Sigmoid colon (tissue), 7 donors: ENCODE measurements around the gene PDZRN3. TPM values are rescaled to one million over a fixed set of nuclear protein-coding genes. Genes with fewer than 3 reads are reported as not detected.

Experiments used
- DNase-seq: peaks from one replicate; pipeline ENCODE4 v3.0.0-alpha.2; 2019
- H3K27ac ChIP-seq, 4 donors: fragments of 200-600 bp; sonication (generic); one replicate each; pipeline ENCODE4 v1.5.1; 2016 to 2019; ENCODE audit warnings: mild to moderate bottlenecking in 1 of 4
- H3K27me3 ChIP-seq, 3 donors: fragments of 200-600 bp; sonication (generic); one replicate each; pipeline ENCODE4 v1.5.1; 2019; ENCODE audit warnings: mild to moderate bottlenecking in 1 of 3
- H3K36me3 ChIP-seq, 4 donors: fragments of 200-600 bp; sonication (generic); one replicate each; pipeline ENCODE4 v1.5.1; 2016 to 2019
- H3K4me1 ChIP-seq, 4 donors: fragments of 200-600 bp; sonication (generic); one replicate each; pipeline ENCODE4 v1.5.1; 2017 to 2019
- H3K4me3 ChIP-seq, 4 donors: fragments of 200-600 bp; sonication (generic); one replicate each; pipeline ENCODE4 v1.5.1; 2017 to 2019; ENCODE audit warnings: mild to moderate bottlenecking in 2 of 4, moderate library complexity in 1 of 4
- H3K9me3 ChIP-seq, 4 donors: fragments of 200-600 bp in 3 of 4; sonication (generic) in 3 of 4; one replicate each; pipeline versions ENCODE4 v1.5.1 to v1.6.1; 2013 to 2019
- EP300 ChIP-seq, 4 donors: sonication (generic); formaldehyde crosslinking; IDR thresholded peaks; one replicate each; pipeline ENCODE4 v1.6.1; 2017; ENCODE audit warnings: antibody characterized with exemption in 4 of 4
- POLR2A ChIP-seq, 2 donors: fragments of 450-650 bp; IDR thresholded peaks; one replicate each; pipeline ENCODE4 v1.6.1; 2016; ENCODE audit warnings: antibody characterized with exemption in 2 of 2, mild to moderate bottlenecking in 2 of 2, moderate library complexity in 2 of 2
- POLR2AphosphoS5 ChIP-seq, 4 donors: sonication (generic); formaldehyde crosslinking; IDR thresholded peaks; one replicate each; pipeline ENCODE4 v1.6.1; 2017; ENCODE audit warnings: antibody characterized with exemption in 4 of 4
- WGBS, 2 donors: extraction: QIAGEN DNeasy Blood & Tissue Kit; methylation state at CpG; one replicate each; pipeline ENCODE4 v1.1.7; 2013; 5-methylcytosine and 5-hydroxymethylcytosine counted together
- intact Hi-C: fragments of 100-400 bp; cut with DNase I; formaldehyde crosslinking; loops from one replicate; pipeline ENCODE4 v1.15.1; 2023
- polyA plus RNA-seq, 3 donors: library from polyadenylated mRNA; stranded (reverse); fragments of 200-250 nt; gene quantifications; one replicate each; pipeline ENCODE4 v1.2.3, GENCODE V29; 2013
- total RNA-seq, 4 donors: library from RNA; depleted of rRNA; stranded (reverse); fragments of >200 nt; gene quantifications; one replicate each; pipeline ENCODE4 v1.1.0, GENCODE V29; 2016
- TF ChIP-seq, protein P1 (sequence below), 4 experiments: fragments of 450-650 bp in 3 of 4; fragments of 200-600 bp in 1 of 4; IDR thresholded peaks; one replicate each; pipeline ENCODE4 v1.5.1; 2016 to 2019; ENCODE audit warnings: antibody characterized with exemption in 4 of 4, mild to moderate bottlenecking in 3 of 4, moderate library complexity in 2 of 4
- donor health status: healthy with polysubstance abuse.
- donor health status: Bipolar disorder and iron deficiency.
- donor health status: healthy.

The PDZRN3 gene
- total and polyA plus RNA-seq, 7 donors, result 7.2 to 209 (median 172) TPM

DNA sequence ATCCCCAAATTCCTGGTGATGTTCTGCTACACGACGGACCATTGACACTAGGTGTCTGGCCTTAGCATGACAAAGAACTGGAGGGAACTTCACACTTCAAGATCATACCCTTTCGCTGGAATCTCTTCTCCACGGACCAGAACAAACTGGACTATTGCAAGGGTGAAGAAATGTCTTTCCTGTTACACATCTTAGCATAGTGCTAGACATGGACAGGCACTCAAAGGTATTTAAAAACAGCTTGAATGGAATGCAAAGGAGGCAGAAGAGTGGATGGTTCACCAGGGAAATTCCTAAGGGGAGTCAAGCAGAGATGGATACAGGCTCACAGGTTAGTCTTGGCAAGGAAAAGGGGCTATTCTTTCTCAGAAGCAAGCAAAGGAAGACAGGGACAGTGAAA, 33.5 kb upstream of the PDZRN3 start:
- peaks cover 0 to 33% (median 21%) of the 10 kb centered on the region in 4 donors for H3K4me1 ChIP-seq
- peak overlapping the region in 2 of 4 donors; percentile 47 to 61 for H3K27ac ChIP-seq
- H3K27me3 ChIP-seq, result no peaks in the 10 kb centered on the region
- DNase-seq, result no peak
- no peaks in the 10 kb centered on the region for H3K9me3 ChIP-seq
- TF ChIP-seq POLR2A (IDR thresholded peaks at IDR 0.05), result no peak
- TF ChIP-seq EP300 (IDR thresholded peaks at IDR 0.05), result no peak
- TF ChIP-seq, protein P1, sequence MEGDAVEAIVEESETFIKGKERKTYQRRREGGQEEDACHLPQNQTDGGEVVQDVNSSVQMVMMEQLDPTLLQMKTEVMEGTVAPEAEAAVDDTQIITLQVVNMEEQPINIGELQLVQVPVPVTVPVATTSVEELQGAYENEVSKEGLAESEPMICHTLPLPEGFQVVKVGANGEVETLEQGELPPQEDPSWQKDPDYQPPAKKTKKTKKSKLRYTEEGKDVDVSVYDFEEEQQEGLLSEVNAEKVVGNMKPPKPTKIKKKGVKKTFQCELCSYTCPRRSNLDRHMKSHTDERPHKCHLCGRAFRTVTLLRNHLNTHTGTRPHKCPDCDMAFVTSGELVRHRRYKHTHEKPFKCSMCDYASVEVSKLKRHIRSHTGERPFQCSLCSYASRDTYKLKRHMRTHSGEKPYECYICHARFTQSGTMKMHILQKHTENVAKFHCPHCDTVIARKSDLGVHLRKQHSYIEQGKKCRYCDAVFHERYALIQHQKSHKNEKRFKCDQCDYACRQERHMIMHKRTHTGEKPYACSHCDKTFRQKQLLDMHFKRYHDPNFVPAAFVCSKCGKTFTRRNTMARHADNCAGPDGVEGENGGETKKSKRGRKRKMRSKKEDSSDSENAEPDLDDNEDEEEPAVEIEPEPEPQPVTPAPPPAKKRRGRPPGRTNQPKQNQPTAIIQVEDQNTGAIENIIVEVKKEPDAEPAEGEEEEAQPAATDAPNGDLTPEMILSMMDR (IDR thresholded peaks at IDR 0.05), result no peak
- no peak for TF ChIP-seq POLR2AphosphoS5 (IDR thresholded peaks at IDR 0.05)
- no peak overlapping the region for H3K4me3 ChIP-seq
- no peaks in the 10 kb centered on the region for H3K36me3 ChIP-seq
- WGBS, 2 donors, result 78 to 91% methylated on average over 4 of the region's 4 CpGs
- intact Hi-C loops, result no loop called here

DNA sequence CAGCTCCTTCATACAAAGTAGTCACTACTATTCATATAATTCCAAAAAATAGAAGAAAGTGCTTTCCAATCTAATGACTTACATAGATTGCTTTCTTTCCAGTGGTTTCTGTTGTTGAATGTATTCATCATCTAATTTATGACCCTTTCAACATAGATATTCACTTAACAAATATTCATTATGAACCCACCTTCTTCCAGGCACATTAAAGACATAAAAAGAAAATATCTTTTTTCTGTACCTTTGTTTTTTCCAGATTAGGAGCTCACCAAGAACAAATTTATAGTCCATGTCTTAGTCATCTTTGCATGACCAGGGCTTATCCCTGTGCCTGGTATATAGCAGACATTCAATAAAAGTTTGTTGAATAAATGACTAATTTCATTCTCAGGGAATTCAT, 32.4 kb upstream of the PDZRN3 start:
- H3K9me3 ChIP-seq, result no peaks in the 10 kb centered on the region
- intact Hi-C loops, result no loop called here
- no peak for DNase-seq
- no peak overlapping the region for H3K4me3 ChIP-seq
- peaks cover 0 to 37% (median 22%) of the 10 kb centered on the region in 4 donors for H3K4me1 ChIP-seq
- H3K27me3 ChIP-seq, result no peaks in the 10 kb centered on the region
- TF ChIP-seq, protein P1 (IDR thresholded peaks at IDR 0.05), result no peak
- no peaks in the 10 kb centered on the region for H3K36me3 ChIP-seq
- H3K27ac ChIP-seq, result no peak overlapping the region

DNA sequence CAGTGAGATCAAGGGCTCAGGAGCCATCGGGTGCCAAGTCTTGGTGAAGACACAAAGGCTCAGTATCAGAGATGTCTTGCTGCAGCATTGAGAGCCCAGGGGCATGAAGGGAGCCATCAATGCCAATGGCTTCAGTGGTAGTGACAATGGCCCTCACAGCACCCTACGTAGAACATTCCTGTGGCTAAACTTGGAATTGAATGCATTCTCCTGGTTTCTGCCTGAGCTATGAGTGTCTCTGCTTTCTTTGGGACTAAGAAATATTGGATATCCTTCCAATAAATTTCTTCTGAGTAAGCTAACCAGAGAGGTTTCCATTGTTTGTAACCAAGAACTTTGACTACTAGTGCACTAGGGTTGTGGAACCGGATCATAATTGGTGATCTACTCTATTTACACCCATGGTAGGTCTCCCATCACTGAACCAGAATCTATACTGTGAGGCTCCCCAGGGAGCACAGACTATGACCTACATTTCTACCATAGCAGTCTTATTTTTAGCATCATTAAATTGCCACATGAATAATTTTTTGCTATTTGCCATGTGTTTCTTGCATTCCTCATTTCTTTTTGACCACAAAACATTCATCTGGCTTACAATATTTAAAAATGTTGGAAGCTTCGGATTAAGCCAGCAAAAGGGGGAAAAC, 31.6 kb upstream of the PDZRN3 start:
- DNase-seq, result no peak
- Histone ChIP-seq H3K4me3 (no peak overlapping the region), H3K4me1 (peaks cover 0 to 37% (median 22%) of the 10 kb centered on the region in 4 donors), H3K36me3 (no peaks in the 10 kb centered on the region), H3K9me3 (no peaks in the 10 kb centered on the region), H3K27me3 (no peaks in the 10 kb centered on the region), H3K27ac (no peak overlapping the region)
- TF ChIP-seq POLR2A (IDR thresholded peaks at IDR 0.05), result no peak
- TF ChIP-seq EP300 (IDR thresholded peaks at IDR 0.05), result no peak
- TF ChIP-seq, protein P1 (IDR thresholded peaks at IDR 0.05), result no peak
- 89 to 94% methylated on average over 4 of the region's 4 CpGs for WGBS, 2 donors
- intact Hi-C loops, result no loop called here

DNA sequence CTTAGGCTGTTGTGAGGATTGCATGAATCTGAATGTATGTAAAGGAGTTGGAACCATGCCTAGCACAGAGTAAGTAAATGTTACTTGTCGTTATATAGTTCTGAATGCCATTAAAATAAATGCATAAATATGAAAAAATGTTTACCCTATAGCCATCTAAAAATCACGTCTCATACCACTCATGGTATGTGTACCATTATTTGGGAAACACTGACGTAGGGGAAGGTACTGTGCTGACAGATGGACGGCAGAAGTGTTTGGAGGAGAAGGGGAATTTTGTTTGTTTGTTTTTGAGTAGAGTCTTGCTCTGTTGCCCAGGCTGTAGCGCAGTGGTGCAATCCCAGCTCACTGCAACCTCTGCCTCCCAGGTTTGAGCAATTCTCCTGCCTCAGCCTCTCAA, 30.5 kb upstream of the PDZRN3 start:
- Histone ChIP-seq H3K27ac (no peak overlapping the region), H3K4me3 (no peak overlapping the region), H3K4me1 (peaks cover 0 to 37% (median 22%) of the 10 kb centered on the region in 4 donors), H3K36me3 (no peaks in the 10 kb centered on the region), H3K27me3 (no peaks in the 10 kb centered on the region), H3K9me3 (no peaks in the 10 kb centered on the region)
- WGBS, 2 donors, result 86 to 91% methylated on average over 5 of the region's 5 CpGs
- DNase-seq, result no peak
- TF ChIP-seq POLR2AphosphoS5 (IDR thresholded peaks at IDR 0.05) (no peak), POLR2A (IDR thresholded peaks at IDR 0.05) (no peak), EP300 (IDR thresholded peaks at IDR 0.05) (no peak)
- TF ChIP-seq, protein P1 (IDR thresholded peaks at IDR 0.05), result no peak
- intact Hi-C loops, result no loop called here

DNA sequence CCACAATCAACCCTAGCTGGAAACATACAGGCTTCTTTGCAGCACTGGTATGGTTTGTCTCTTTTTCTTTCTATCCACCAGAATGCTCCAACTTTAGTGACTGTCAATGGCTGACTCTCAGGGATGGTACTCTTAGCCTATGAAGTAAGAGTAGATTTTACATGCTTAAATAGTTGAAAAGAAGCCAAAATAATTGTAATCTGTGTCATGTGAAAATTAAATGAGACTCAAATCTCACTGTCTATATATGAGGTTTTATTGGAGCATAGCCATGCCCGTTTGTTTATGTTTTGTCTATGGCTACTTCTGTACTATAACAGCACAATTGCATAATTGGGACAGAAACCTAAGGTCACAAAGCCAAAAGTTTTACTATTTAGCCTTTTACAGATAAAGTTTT, 29.1 kb upstream of the PDZRN3 start:
- DNase-seq, result no peak
- Histone ChIP-seq H3K4me1 (peaks cover 0 to 29% (median 16%) of the 10 kb centered on the region in 4 donors), H3K36me3 (no peaks in the 10 kb centered on the region), H3K4me3 (no peak overlapping the region), H3K27ac (peak overlapping the region in 2 of 4 donors; percentile 45 to 46), H3K27me3 (no peaks in the 10 kb centered on the region), H3K9me3 (no peaks in the 10 kb centered on the region)
- intact Hi-C loops, result no loop called here
- WGBS, 2 donors, result 65 to 76% methylated on average over 1 of the region's 1 CpG
- TF ChIP-seq POLR2AphosphoS5 (IDR thresholded peaks at IDR 0.05) (no peak), EP300 (IDR thresholded peaks at IDR 0.05) (no peak), POLR2A (IDR thresholded peaks at IDR 0.05) (no peak)
- TF ChIP-seq, protein P1 (IDR thresholded peaks at IDR 0.05), result no peak
